Activated CD8-positive, alpha-beta T cell treated with anti-CD3 and anti-CD28 coated beads for 36 hours (primary cell): ENCODE results near the gene SLC24A3. TPM values are rescaled to one million over a fixed set of nuclear protein-coding genes. Genes with fewer than 3 reads are reported as not detected.
"Not testable (repeated sequence)": the region's sequence is repeated elsewhere in the genome, so short reads cannot be mapped to it uniquely, and the experiment has no call there.

Experiments used
- ATAC-seq: fragments of 200-7000 bp; cut with Tn5 transposase; one replicate; pipeline ENCODE4 v1.10.0; 2021; ENCODE audit warnings: mild to moderate bottlenecking, moderate library complexity
- CTCF ChIA-PET: fragments of 350-600 bp; sonication (Branson Sonifier 250); formaldehyde crosslinking; loops from one replicate; lab custom pipeline; 2021; ENCODE audit warnings: antibody characterized with exemption; lab: Charles Lee
- POLR2A ChIA-PET: fragments of 350-600 bp; sonication (Branson Sonifier 250); formaldehyde crosslinking; loops from one replicate; lab custom pipeline; 2021; ENCODE audit warnings: antibody characterized with exemption; lab: Charles Lee
- DNase-seq: peaks from one replicate; pipeline ENCODE4 v3.0.0-alpha.2; 2020
- H3K27ac Mint-ChIP-seq: one replicate; pipeline ENCODE4 v1.8.0; 2021; ENCODE audit warnings: mild to moderate bottlenecking, mixed read lengths
- H3K27me3 Mint-ChIP-seq: one replicate; pipeline ENCODE4 v1.8.0; 2021; ENCODE audit warnings: mixed read lengths
- H3K36me3 Mint-ChIP-seq: one replicate; pipeline ENCODE4 v1.8.0; 2021; ENCODE audit warnings: low read depth, mixed read lengths
- H3K4me1 Mint-ChIP-seq: one replicate; pipeline ENCODE4 v1.8.0; 2021; ENCODE audit warnings: low read depth, mixed read lengths
- H3K4me3 Mint-ChIP-seq: one replicate; pipeline ENCODE4 v1.8.0; 2021; ENCODE audit warnings: mild to moderate bottlenecking, moderate library complexity, mixed read lengths
- H3K9me3 Mint-ChIP-seq: one replicate; pipeline ENCODE4 v1.8.0; 2021; ENCODE audit warnings: mixed read lengths
- CTCF ChIP-seq: fragments of 200-600 bp; IDR thresholded peaks from one replicate; pipeline ENCODE4 v1.8.0; 2022; ENCODE audit warnings: antibody characterized with exemption, mild to moderate bottlenecking
- intact Hi-C: fragments of 100-400 bp; cut with micrococcal nuclease; formaldehyde crosslinking; loops from one replicate; pipeline ENCODE4 v1.10.0; 2022
- total RNA-seq, 2 experiments: library from RNA; stranded (reverse); gene quantifications; one replicate each; pipeline ENCODE4 v1.2.3, GENCODE V29; 2021

SLC24A3 gene
- total RNA-seq, 2 experiments from 2014 or later = not detected

- TF ChIP-seq CTCF = no peak
- ChIA-PET CTCF (interaction anchor here (1.3 kb wide), 1 partner anchor 29 kb away, joined by 5 read pairs; no protein-coding TSS in a partner anchor), POLR2A (no interaction called here)
- intact Hi-C loops = no loop called here
- Mint-ChIP-seq H3K4me1 (no peaks in the 10 kb centered on the region), H3K27ac (no peak overlapping the region), H3K9me3 (peaks cover 2% of the 10 kb centered on the region), H3K4me3 (no peak overlapping the region), H3K36me3 (no peaks in the 10 kb centered on the region), H3K27me3 (peaks cover 8% of the 10 kb centered on the region)
- DNase-seq (no peak), ATAC-seq (no peak)
These were observed 421.5 kb downstream of the SLC24A3 start for GRCh38 chr20:19633985-19634384.

GRCh38 chr20:19639471-19640045 lies 427.1 kb downstream of the SLC24A3 start:
- intact Hi-C loops, ATAC-seq, H3K36me3 Mint-ChIP-seq, DNase-seq, H3K9me3 Mint-ChIP-seq, H3K27ac Mint-ChIP-seq, H3K4me3 Mint-ChIP-seq, H3K4me1 Mint-ChIP-seq, H3K27me3 Mint-ChIP-seq, CTCF ChIA-PET: not testable (repeated sequence)
- POLR2A ChIA-PET = interaction anchor here (0.6 kb wide), 1 partner anchor 798 kb away, joined by 3 read pairs; no protein-coding TSS in a partner anchor

GRCh38 chr20:19642860-19643259 lies 430.4 kb downstream of the SLC24A3 start:
- POLR2A ChIA-PET = no interaction called here
- DNase-seq (no peak), ATAC-seq (no peak)
- no peaks in the 10 kb centered on the region for H3K4me1 Mint-ChIP-seq
- no peak for TF ChIP-seq CTCF
- H3K27ac Mint-ChIP-seq = no peak overlapping the region
- CTCF ChIA-PET = interaction anchor here (1.7 to 1.9 kb wide), 2 partner anchors 14 to 20 kb away, joined by 5 read pairs; no protein-coding TSS in a partner anchor
- no peaks in the 10 kb centered on the region for H3K36me3 Mint-ChIP-seq
- H3K4me3 Mint-ChIP-seq = no peak overlapping the region
- intact Hi-C loops = no loop called here
- H3K27me3 Mint-ChIP-seq = no peaks in the 10 kb centered on the region
- no peaks in the 10 kb centered on the region for H3K9me3 Mint-ChIP-seq

DNA sequence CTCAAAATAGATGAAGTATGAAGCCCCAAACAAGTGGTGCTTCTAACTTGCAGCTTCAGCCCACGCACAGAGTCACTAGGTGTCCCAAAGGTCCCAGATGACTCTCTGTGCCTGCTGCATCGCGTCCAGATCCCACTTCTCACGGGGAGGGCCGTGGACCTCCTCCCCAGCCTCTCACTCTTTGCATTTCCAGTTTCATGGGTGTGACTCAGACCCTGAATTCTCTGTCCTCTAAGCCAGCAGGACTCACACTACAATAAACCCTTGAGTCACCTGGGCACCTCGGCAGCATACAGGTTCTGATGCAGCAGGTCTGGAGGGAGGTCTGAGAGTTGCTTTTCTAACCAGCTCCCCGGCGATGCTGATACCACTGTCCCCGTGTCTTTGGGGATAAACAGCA lies 431.6 kb downstream of the SLC24A3 start:
- H3K27me3 Mint-ChIP-seq = no peaks in the 10 kb centered on the region
- POLR2A ChIA-PET = no interaction called here
- TF ChIP-seq CTCF = no peak
- H3K9me3 Mint-ChIP-seq = no peaks in the 10 kb centered on the region
- H3K4me1 Mint-ChIP-seq = no peaks in the 10 kb centered on the region
- ATAC-seq (no peak), DNase-seq (no peak)
- intact Hi-C loops = no loop called here
- no peak overlapping the region for H3K27ac Mint-ChIP-seq
- CTCF ChIA-PET = interaction anchor here (1.7 kb wide), 1 partner anchor 19 kb away, joined by 5 read pairs; no protein-coding TSS in a partner anchor
- H3K4me3 Mint-ChIP-seq = no peak overlapping the region
- H3K36me3 Mint-ChIP-seq = no peaks in the 10 kb centered on the region

DNA sequence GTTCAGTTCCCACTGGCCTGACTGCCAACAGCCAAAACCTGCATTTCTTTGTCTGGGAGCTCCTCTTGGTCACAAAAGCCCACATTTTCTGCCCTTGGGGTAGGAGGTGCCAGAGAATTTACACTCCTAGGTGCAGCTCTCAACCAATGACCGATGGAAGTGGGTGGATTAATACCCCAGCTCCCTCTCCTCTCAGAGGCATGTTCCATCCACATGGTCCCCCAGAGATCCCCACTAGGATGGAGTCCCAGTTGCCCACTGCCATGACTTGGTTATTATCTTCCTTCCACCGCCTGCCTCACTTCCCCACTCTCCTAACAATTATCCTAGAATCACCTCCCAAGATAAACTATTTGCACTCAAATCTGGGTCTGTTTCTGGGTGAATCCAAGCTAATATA lies 434.5 kb downstream of the SLC24A3 start:
- DNase-seq = no peak
- H3K4me1 Mint-ChIP-seq = no peaks in the 10 kb centered on the region
- intact Hi-C loops = no loop called here
- H3K36me3 Mint-ChIP-seq = no peaks in the 10 kb centered on the region
- TF ChIP-seq CTCF = no peak
- peaks cover 3% of the 10 kb centered on the region for H3K27me3 Mint-ChIP-seq
- no peak overlapping the region for H3K27ac Mint-ChIP-seq
- POLR2A ChIA-PET = no interaction called here
- CTCF ChIA-PET = no interaction called here
- H3K9me3 Mint-ChIP-seq = no peaks in the 10 kb centered on the region
- H3K4me3 Mint-ChIP-seq = no peak overlapping the region
- ATAC-seq = no peak
